ENCODE results near the gene DOCK3. TPM values are rescaled to one million over a fixed set of nuclear protein-coding genes. Genes with fewer than 3 reads are reported as not detected.

Gene DOCK3
- total RNA-seq, 4 donors from 2014 or later, result 4.0 to 6.3 (median 5.8) TPM

DNA sequence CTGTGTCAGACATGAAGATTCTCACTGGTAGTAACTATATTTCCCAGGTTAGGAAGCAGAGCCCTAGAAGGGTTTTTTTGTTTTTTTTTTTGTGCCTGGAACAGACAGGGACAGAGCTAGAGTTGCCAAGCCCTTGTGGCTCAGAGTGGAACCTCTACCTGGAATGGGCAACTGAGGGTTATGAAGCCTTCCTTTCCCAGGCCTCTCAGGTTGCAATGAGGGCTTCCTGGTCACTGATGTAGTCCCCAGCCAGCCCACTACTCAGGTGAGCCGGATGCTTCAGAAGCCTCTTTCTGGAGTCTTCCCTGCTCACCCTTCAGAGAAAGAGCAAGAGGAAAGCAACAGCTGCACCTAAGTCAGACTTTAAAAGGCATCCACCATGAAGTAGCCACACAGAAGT lies 661.5 kb downstream of the DOCK3 start:
- no peaks in the 10 kb centered on the region for H3K27me3 ChIP-seq
- DNase-seq (ENCODE audit: low spot score in 2 of 2), result no peak
- TF ChIP-seq CTCF (IDR thresholded peaks at IDR 0.05), result no peak
- TF ChIP-seq EP300 (IDR thresholded peaks at IDR 0.05), result no peak
- TF ChIP-seq POLR2A (IDR thresholded peaks at IDR 0.05), result no peak
- H3K4me1 ChIP-seq, result peaks cover 0 to 20% (median 5%) of the 10 kb centered on the region in 4 donors
- H3K9me3 ChIP-seq, result no peaks in the 10 kb centered on the region
- H3K36me3 ChIP-seq, result no peaks in the 10 kb centered on the region
- H3K27ac ChIP-seq, result no peak overlapping the region
- 67 to 87% methylated on average over 1 of the region's 1 CpG for WGBS, 2 donors
- no peak overlapping the region for H3K4me3 ChIP-seq

DNA sequence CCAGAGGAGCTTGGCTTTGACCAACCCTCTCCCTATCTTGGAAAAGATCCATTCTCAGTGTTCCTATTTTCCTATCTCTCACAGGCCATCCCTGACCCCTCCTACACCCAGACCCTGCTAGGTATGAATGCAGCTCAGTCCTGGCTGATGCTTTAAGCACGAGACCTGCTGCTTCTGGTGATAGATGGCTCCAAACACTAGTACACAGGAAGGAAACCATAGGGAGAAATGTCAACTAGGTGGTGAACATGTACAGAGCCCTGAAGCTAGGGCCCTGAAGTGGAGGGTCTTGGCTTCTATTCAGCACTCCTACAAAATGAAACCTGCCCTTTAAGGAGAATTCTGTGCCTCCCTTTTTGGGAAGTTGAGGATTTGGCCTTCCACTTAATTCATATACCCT lies 662.9 kb downstream of the DOCK3 start:
- DNase-seq (ENCODE audit: low spot score in 2 of 2), result no peak
- H3K27ac ChIP-seq, result no peak overlapping the region
- TF ChIP-seq POLR2A (IDR thresholded peaks at IDR 0.05) (no peak), CTCF (IDR thresholded peaks at IDR 0.05) (no peak)

DNA sequence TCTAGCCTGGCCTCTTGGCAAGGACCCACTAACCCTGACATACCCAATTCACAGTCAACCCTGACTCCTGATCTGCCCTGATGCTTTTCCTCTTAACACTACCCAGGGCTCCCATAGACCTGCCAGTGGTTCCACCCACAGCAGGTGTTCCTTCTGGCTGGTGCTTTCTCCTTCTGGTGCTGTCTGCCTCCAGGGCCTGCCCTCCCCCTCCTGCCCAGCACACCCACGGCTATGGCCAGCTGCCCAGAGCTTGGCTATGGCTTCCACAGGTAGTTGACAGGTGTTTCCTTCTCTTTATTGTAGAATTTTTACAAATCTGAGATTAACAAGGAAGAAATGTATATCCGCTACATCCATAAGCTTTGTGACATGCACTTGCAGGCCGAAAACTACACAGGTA lies 663.9 kb downstream of the DOCK3 start:
- H3K9me3 ChIP-seq, result no peaks in the 10 kb centered on the region
- no peaks in the 10 kb centered on the region for H3K27me3 ChIP-seq
- no peak overlapping the region for H3K4me3 ChIP-seq
- 81 to 88% methylated on average over 3 of the region's 3 CpGs for WGBS, 2 donors
- peaks cover 0 to 23% (median 5%) of the 10 kb centered on the region in 4 donors for H3K4me1 ChIP-seq
- no peaks in the 10 kb centered on the region for H3K36me3 ChIP-seq
- TF ChIP-seq EP300 (IDR thresholded peaks at IDR 0.05) (no peak), CTCF (IDR thresholded peaks at IDR 0.05) (no peak), POLR2A (IDR thresholded peaks at IDR 0.05) (no peak)
- no peak for DNase-seq (ENCODE audit: low spot score in 2 of 2)
- H3K27ac ChIP-seq, result no peak overlapping the region

More for the DNA sequence above, 662.9 kb downstream of the DOCK3 start:
- H3K4me1 ChIP-seq, result peaks cover 0 to 23% (median 5%) of the 10 kb centered on the region in 4 donors
- no peaks in the 10 kb centered on the region for H3K9me3 ChIP-seq
- H3K27me3 ChIP-seq, result no peaks in the 10 kb centered on the region
- WGBS, 2 donors, result 67 to 79% methylated on average over 1 of the region's 1 CpG
- no peak overlapping the region for H3K4me3 ChIP-seq
- no peaks in the 10 kb centered on the region for H3K36me3 ChIP-seq

- Histone ChIP-seq H3K27ac (peak overlapping the region in 2 of 4 donors; percentile 74 to 81), H3K27me3 (no peaks in the 10 kb centered on the region), H3K36me3 (no peaks in the 10 kb centered on the region), H3K4me3 (no peak overlapping the region), H3K9me3 (no peaks in the 10 kb centered on the region), H3K4me1 (peaks cover 0 to 23% (median 5%) of the 10 kb centered on the region in 4 donors)
- TF ChIP-seq CTCF (IDR thresholded peaks at IDR 0.05) (no peak), POLR2A (IDR thresholded peaks at IDR 0.05) (no peak), EP300 (IDR thresholded peaks at IDR 0.05) (no peak)
- WGBS, 2 donors, result 29 to 33% methylated on average over 4 of the region's 4 CpGs
- DNase-seq (ENCODE audit: low spot score in 2 of 2), result peak in 1 of 2 donors; percentile 15
Observed at GRCh38 chr3:51340013-51340829, 665.5 kb downstream of the DOCK3 start.

DNA sequence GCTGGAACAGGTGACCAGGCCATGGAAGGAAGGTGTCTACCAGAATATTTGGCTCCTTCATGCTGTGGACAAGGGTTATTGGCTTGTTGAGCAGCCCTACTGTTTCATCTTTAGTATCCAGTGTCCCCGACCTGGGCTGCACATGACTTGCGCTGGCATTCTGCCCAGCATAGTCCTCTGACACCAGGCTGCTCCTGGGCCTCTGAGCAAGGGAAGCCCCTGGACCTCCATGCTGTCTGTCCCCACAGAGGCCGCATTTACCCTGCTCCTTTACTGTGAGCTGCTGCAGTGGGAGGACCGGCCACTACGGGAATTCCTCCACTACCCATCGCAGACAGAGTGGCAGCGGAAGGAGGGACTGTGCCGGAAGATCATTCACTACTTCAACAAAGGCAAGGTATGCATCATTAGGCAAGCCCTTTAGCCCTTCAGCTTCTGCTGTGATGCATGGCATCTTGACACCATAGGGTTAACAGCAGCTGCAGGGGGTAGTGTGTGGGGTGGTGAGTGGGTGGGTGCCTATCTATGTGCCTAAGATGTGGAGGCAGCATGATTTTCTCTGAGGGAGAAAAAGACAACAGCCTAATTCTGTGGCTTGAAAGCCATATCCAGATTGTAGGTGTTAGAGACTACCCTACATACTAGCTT lies 666.4 kb downstream of the DOCK3 start:
- WGBS, 2 donors, result 80 to 84% methylated on average over 8 of the region's 8 CpGs
- Histone ChIP-seq H3K4me1 (peaks cover 0 to 23% (median 5%) of the 10 kb centered on the region in 4 donors), H3K27me3 (no peaks in the 10 kb centered on the region), H3K4me3 (no peak overlapping the region), H3K9me3 (no peaks in the 10 kb centered on the region), H3K36me3 (no peaks in the 10 kb centered on the region), H3K27ac (peak overlapping the region in 2 of 4 donors; percentile 74 to 81)
- TF ChIP-seq EP300 (IDR thresholded peaks at IDR 0.05) (no peak), CTCF (IDR thresholded peaks at IDR 0.05) (no peak), POLR2A (IDR thresholded peaks at IDR 0.05) (no peak)
- DNase-seq (ENCODE audit: low spot score in 2 of 2), result no peak
